Astrocyte (in vitro differentiated cells and primary cell): Measurements from ENCODE around the gene EXOSC5.

Experiments
- CTCF ChIP-seq: IDR thresholded peaks from 2 replicates; pipeline ENCODE4 v1.5.1; 2011; ENCODE audit warnings: low read depth, mild to moderate bottlenecking, inconsistent platforms, low read length, moderate library complexity; ENCODE audit not compliant: insufficient read depth
- EZH2 ChIP-seq: IDR thresholded peaks from 2 replicates; pipeline ENCODE4 v1.6.1; 2012; ENCODE audit warnings: mild to moderate bottlenecking, low read length, inconsistent platforms; ENCODE audit not compliant: insufficient read depth

- TF ChIP-seq EZH2 (no peak), CTCF (peak; percentile 21)
These were observed 44.3 kb downstream of the EXOSC5 start for GRCh38 chr19:41352609-41353465.
